ENCODE measurements around the gene ACE. TPM values are rescaled to one million over a fixed set of nuclear protein-coding genes. Genes with fewer than 3 reads are reported as not detected.

Gene ACE
- total RNA-seq, 1 experiment from 2014 or later, result 7.8 TPM

DNA sequence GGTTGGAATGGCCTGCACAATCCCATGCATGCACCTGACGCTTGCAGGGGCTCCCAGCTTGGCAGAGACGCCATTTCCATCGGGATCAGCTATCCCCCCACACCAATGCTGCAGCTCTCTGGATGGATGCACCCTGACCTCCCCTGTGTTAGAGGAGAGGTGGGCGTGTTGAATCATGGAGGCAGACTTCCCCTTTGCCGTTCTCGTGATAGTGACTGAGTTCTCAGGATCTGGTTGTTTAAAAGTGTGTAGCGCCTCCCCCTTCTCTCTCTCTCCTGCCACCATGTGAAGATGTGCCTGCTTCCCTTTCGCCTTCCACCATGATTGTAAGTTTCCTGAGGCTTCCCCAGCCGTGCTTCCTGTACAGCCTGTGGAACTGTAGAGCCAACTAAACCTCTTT, 28.5 kb downstream of the ACE start (continued):
- TF ChIP-seq, protein P1, sequence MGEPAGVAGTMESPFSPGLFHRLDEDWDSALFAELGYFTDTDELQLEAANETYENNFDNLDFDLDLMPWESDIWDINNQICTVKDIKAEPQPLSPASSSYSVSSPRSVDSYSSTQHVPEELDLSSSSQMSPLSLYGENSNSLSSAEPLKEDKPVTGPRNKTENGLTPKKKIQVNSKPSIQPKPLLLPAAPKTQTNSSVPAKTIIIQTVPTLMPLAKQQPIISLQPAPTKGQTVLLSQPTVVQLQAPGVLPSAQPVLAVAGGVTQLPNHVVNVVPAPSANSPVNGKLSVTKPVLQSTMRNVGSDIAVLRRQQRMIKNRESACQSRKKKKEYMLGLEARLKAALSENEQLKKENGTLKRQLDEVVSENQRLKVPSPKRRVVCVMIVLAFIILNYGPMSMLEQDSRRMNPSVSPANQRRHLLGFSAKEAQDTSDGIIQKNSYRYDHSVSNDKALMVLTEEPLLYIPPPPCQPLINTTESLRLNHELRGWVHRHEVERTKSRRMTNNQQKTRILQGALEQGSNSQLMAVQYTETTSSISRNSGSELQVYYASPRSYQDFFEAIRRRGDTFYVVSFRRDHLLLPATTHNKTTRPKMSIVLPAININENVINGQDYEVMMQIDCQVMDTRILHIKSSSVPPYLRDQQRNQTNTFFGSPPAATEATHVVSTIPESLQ (CRISPR knock-in tag; IDR thresholded peaks at IDR 0.05), result no peak
- TF ChIP-seq, protein P2, sequence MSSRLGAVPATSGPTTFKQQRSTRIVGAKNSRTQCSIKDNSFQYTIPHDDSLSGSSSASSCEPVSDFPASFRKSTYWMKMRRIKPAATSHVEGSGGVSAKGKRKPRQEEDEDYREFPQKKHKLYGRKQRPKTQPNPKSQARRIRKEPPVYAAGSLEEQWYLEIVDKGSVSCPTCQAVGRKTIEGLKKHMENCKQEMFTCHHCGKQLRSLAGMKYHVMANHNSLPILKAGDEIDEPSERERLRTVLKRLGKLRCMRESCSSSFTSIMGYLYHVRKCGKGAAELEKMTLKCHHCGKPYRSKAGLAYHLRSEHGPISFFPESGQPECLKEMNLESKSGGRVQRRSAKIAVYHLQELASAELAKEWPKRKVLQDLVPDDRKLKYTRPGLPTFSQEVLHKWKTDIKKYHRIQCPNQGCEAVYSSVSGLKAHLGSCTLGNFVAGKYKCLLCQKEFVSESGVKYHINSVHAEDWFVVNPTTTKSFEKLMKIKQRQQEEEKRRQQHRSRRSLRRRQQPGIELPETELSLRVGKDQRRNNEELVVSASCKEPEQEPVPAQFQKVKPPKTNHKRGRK (CRISPR knock-in tag; IDR thresholded peaks at IDR 0.05; ENCODE audit: borderline replicate concordance), result no peak
- TF ChIP-seq, protein P3, sequence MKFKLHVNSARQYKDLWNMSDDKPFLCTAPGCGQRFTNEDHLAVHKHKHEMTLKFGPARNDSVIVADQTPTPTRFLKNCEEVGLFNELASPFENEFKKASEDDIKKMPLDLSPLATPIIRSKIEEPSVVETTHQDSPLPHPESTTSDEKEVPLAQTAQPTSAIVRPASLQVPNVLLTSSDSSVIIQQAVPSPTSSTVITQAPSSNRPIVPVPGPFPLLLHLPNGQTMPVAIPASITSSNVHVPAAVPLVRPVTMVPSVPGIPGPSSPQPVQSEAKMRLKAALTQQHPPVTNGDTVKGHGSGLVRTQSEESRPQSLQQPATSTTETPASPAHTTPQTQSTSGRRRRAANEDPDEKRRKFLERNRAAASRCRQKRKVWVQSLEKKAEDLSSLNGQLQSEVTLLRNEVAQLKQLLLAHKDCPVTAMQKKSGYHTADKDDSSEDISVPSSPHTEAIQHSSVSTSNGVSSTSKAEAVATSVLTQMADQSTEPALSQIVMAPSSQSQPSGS (CRISPR knock-in tag; IDR thresholded peaks at IDR 0.05; ENCODE audit: borderline replicate concordance, low read depth), result no peak
- TF ChIP-seq, protein P4, sequence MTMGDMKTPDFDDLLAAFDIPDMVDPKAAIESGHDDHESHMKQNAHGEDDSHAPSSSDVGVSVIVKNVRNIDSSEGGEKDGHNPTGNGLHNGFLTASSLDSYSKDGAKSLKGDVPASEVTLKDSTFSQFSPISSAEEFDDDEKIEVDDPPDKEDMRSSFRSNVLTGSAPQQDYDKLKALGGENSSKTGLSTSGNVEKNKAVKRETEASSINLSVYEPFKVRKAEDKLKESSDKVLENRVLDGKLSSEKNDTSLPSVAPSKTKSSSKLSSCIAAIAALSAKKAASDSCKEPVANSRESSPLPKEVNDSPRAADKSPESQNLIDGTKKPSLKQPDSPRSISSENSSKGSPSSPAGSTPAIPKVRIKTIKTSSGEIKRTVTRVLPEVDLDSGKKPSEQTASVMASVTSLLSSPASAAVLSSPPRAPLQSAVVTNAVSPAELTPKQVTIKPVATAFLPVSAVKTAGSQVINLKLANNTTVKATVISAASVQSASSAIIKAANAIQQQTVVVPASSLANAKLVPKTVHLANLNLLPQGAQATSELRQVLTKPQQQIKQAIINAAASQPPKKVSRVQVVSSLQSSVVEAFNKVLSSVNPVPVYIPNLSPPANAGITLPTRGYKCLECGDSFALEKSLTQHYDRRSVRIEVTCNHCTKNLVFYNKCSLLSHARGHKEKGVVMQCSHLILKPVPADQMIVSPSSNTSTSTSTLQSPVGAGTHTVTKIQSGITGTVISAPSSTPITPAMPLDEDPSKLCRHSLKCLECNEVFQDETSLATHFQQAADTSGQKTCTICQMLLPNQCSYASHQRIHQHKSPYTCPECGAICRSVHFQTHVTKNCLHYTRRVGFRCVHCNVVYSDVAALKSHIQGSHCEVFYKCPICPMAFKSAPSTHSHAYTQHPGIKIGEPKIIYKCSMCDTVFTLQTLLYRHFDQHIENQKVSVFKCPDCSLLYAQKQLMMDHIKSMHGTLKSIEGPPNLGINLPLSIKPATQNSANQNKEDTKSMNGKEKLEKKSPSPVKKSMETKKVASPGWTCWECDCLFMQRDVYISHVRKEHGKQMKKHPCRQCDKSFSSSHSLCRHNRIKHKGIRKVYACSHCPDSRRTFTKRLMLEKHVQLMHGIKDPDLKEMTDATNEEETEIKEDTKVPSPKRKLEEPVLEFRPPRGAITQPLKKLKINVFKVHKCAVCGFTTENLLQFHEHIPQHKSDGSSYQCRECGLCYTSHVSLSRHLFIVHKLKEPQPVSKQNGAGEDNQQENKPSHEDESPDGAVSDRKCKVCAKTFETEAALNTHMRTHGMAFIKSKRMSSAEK (CRISPR knock-in tag; IDR thresholded peaks at IDR 0.05; ENCODE audit: borderline replicate concordance), result no peak
- TF ChIP-seq ZNF121 (CRISPR knock-in tag; IDR thresholded peaks at IDR 0.05) (no peak), ELF4 (CRISPR knock-in tag; IDR thresholded peaks at IDR 0.05; ENCODE audit: low read depth) (no peak)
- TF ChIP-seq, protein P5, sequence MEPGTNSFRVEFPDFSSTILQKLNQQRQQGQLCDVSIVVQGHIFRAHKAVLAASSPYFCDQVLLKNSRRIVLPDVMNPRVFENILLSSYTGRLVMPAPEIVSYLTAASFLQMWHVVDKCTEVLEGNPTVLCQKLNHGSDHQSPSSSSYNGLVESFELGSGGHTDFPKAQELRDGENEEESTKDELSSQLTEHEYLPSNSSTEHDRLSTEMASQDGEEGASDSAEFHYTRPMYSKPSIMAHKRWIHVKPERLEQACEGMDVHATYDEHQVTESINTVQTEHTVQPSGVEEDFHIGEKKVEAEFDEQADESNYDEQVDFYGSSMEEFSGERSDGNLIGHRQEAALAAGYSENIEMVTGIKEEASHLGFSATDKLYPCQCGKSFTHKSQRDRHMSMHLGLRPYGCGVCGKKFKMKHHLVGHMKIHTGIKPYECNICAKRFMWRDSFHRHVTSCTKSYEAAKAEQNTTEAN (CRISPR knock-in tag; IDR thresholded peaks at IDR 0.05), result no peak

DNA sequence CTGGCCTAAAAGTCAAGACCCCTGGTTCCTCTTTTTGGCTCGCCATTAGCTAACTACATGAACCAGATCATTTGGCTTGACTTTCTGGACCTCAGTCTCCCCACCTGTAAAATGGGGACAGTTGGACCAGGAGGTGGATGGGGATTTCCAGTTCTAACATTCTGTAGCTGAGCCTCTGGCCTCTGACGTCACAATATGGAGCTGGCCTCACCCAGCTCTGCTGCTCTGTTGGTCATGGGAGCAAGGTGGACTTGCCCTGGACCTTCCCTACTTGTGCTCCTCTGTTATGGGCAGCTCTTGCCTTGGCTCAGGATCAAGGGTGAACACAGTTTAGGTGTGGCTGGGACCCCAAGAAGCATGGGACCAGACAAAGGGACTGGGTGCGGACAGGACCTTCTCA, 29.8 kb downstream of the ACE start:
- CTCF ChIA-PET, result interaction anchor here (1.2 kb wide), 1 partner anchor 28 kb away, joined by 3 read pairs; no protein-coding TSS in a partner anchor
- no peak overlapping the region for H3K27ac Mint-ChIP-seq
- no peak for DNase-seq (ENCODE audit: low spot score)

More for the DNA sequence above, 29.8 kb downstream of the ACE start:
- Mint-ChIP-seq H3K4me1 (no peaks in the 10 kb centered on the region), H3K36me3 (no peaks in the 10 kb centered on the region; the same call in 1 of the 2 replicates), H3K4me3 (no peak overlapping the region), H3K27me3 (ENCODE audit: low read depth) (peaks cover 12% of the 10 kb centered on the region), H3K9me3 (peaks cover 17% of the 10 kb centered on the region)
- POLR2A ChIA-PET, result no interaction called here
- TF ChIP-seq, protein P6, sequence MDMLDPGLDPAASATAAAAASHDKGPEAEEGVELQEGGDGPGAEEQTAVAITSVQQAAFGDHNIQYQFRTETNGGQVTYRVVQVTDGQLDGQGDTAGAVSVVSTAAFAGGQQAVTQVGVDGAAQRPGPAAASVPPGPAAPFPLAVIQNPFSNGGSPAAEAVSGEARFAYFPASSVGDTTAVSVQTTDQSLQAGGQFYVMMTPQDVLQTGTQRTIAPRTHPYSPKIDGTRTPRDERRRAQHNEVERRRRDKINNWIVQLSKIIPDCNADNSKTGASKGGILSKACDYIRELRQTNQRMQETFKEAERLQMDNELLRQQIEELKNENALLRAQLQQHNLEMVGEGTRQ (CRISPR knock-in tag; IDR thresholded peaks at IDR 0.05), result no peak
- TF ChIP-seq JAZF1 (CRISPR knock-in tag; IDR thresholded peaks at IDR 0.05) (no peak), IRF2 (CRISPR knock-in tag; IDR thresholded peaks at IDR 0.05; ENCODE audit: borderline replicate concordance, low read depth) (no peak), ELF4 (CRISPR knock-in tag; IDR thresholded peaks at IDR 0.05; ENCODE audit: low read depth) (no peak), SMAD4 (CRISPR knock-in tag; IDR thresholded peaks at IDR 0.05) (no peak), NFE2L1 (CRISPR knock-in tag; IDR thresholded peaks at IDR 0.05) (no peak), RELA (CRISPR knock-in tag; IDR thresholded peaks at IDR 0.05; ENCODE audit: borderline replicate concordance) (no peak), ZNF396 (CRISPR knock-in tag; IDR thresholded peaks at IDR 0.05; ENCODE audit: borderline replicate concordance) (no peak), PRRX2 (CRISPR knock-in tag; IDR thresholded peaks at IDR 0.05) (no peak), ZNF416 (CRISPR knock-in tag; IDR thresholded peaks at IDR 0.05) (no peak)
- TF ChIP-seq, protein P7, sequence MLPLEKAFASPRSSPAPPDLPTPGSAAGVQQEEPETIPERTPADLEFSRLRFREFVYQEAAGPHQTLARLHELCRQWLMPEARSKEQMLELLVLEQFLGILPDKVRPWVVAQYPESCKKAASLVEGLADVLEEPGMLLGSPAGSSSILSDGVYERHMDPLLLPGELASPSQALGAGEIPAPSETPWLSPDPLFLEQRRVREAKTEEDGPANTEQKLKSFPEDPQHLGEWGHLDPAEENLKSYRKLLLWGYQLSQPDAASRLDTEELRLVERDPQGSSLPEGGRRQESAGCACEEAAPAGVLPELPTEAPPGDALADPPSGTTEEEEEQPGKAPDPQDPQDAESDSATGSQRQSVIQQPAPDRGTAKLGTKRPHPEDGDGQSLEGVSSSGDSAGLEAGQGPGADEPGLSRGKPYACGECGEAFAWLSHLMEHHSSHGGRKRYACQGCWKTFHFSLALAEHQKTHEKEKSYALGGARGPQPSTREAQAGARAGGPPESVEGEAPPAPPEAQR (CRISPR knock-in tag; IDR thresholded peaks at IDR 0.05), result no peak
- ATAC-seq, result no peak
